GM12878 (cell line): Measurements from ENCODE around the gene SPATS1.

Experiments used
- CTCF ChIP-seq, 3 experiments: IDR thresholded peaks in 2 of 3; conservative IDR thresholded peaks in 1 of 3; 2 replicates each; pipeline ENCODE4 v1.5.1; 2011; ENCODE audit warnings: low read depth in 3 of 3, low read length in 3 of 3, mild to moderate bottlenecking in 3 of 3, control low read depth in 2 of 3, moderate library complexity in 2 of 3, inconsistent platforms in 1 of 3, mixed read lengths in 1 of 3; ENCODE audit not compliant: control insufficient read depth in 2 of 3, insufficient read depth in 1 of 3; ENCODE audit errors: extremely low read depth in 1 of 3
- SIN3A ChIP-seq: IDR thresholded peaks from 2 replicates; pipeline ENCODE4 v1.6.1; 2012; ENCODE audit warnings: low read depth, low read length, improper control_type of control experiment
- SPI1 ChIP-seq: IDR thresholded peaks from 2 replicates; pipeline ENCODE4 v1.6.1; 2011; ENCODE audit warnings: low read depth, mild to moderate bottlenecking, low read length, moderate library complexity, borderline replicate concordance; ENCODE audit not compliant: insufficient read depth

GRCh38 chr6:44386364-44386928 lies 44.0 kb downstream of the SPATS1 start:
- TF ChIP-seq CTCF (IDR thresholded peaks at IDR 0.05 in 2 of 3, conservative IDR thresholded peaks at IDR 0.05 in 1 of 3; ENCODE audit: control insufficient read depth in 2 of 3, extremely low read depth in 1 of 3, insufficient read depth in 1 of 3, low read depth in 3 of 3, low read length in 3 of 3): no peak
- no peak for TF ChIP-seq SIN3A
- TF ChIP-seq SPI1: no peak
